Mesendoderm (in vitro differentiated cells): Measurements from ENCODE around the gene SNAPC2.

Source experiments
- DNase-seq: peaks from one replicate; pipeline ENCODE4 v3.0.0; 2013
- H2AK5ac ChIP-seq: 2 replicates; pipeline ENCODE4 v1.6.1; 2013; ENCODE audit warnings: low read length, inconsistent platforms
- H2BK120ac ChIP-seq: 2 replicates; pipeline ENCODE4 v1.6.1; 2013; ENCODE audit warnings: low read depth, mild to moderate bottlenecking, low read length, moderate library complexity, mixed read lengths
- H2BK15ac ChIP-seq: replicated peaks from 2 replicates; pipeline ENCODE4 v1.6.1; 2013; ENCODE audit warnings: low read depth, mild to moderate bottlenecking, moderate library complexity
- H2BK5ac ChIP-seq: 2 replicates; pipeline ENCODE4 v1.6.1; 2013; ENCODE audit warnings: low read length, inconsistent platforms
- H3K18ac ChIP-seq: 2 replicates; pipeline ENCODE4 v1.6.1; 2013; ENCODE audit warnings: mild to moderate bottlenecking, low read length, mixed read lengths
- H3K23ac ChIP-seq: one replicate; pipeline ENCODE4 v1.6.1; 2013; ENCODE audit warnings: low read length
- H3K27ac ChIP-seq: 2 replicates; pipeline ENCODE4 v1.5.1; 2013; ENCODE audit warnings: low read depth, mild to moderate bottlenecking, inconsistent platforms, low read length, moderate library complexity
- H3K27me3 ChIP-seq: 2 replicates; pipeline ENCODE4 v1.6.1; 2013; ENCODE audit warnings: low read length, control low read depth, mild to moderate bottlenecking, inconsistent platforms; ENCODE audit not compliant: insufficient read depth, poor library complexity
- H3K36me3 ChIP-seq: 2 replicates; pipeline ENCODE4 v1.6.1; 2013; ENCODE audit warnings: low read length, inconsistent platforms; ENCODE audit not compliant: control insufficient read depth, insufficient read depth
- H3K4ac ChIP-seq: one replicate; pipeline ENCODE4 v1.6.1; 2013; ENCODE audit warnings: low read depth, mild to moderate bottlenecking, low read length, moderate library complexity
- H3K4me1 ChIP-seq: 2 replicates; pipeline ENCODE4 v1.6.1; 2013; ENCODE audit warnings: low read depth, low read length, inconsistent platforms; ENCODE audit not compliant: control insufficient read depth
- H3K4me2 ChIP-seq: 2 replicates; pipeline ENCODE4 v1.6.1; 2013; ENCODE audit warnings: low read length
- H3K4me3 ChIP-seq: 2 replicates; pipeline ENCODE4 v1.5.1; 2013; ENCODE audit warnings: mild to moderate bottlenecking, low read length
- H3K56ac ChIP-seq: one replicate; pipeline ENCODE4 v1.6.1; 2013; ENCODE audit warnings: low read length
- H3K79me1 ChIP-seq: 2 replicates; pipeline ENCODE4 v1.6.1; 2013; ENCODE audit warnings: low read length, inconsistent platforms
- H3K79me2 ChIP-seq: 2 replicates; pipeline ENCODE4 v1.6.1; 2013; ENCODE audit warnings: mild to moderate bottlenecking, low read length; ENCODE audit not compliant: control insufficient read depth, insufficient read depth
- H3K9ac ChIP-seq: 2 replicates; pipeline ENCODE4 v1.6.1; 2013; ENCODE audit warnings: low read length, inconsistent platforms
- H4K5ac ChIP-seq: one replicate; pipeline ENCODE4 v1.6.1; 2013; ENCODE audit warnings: low read length
- H4K8ac ChIP-seq: one replicate; pipeline ENCODE4 v1.6.1; 2013; ENCODE audit warnings: low read depth, mild to moderate bottlenecking, control low read depth, low read length, moderate library complexity
- WGBS: extraction: QIAGEN DNeasy Blood & Tissue Kit; methylation state at CpG from one replicate; pipeline ENCODE4 v1.1.7; 2013; ENCODE audit warnings: low lambda C conversion rate, missing lambda C conversion rate; ENCODE audit not compliant: insufficient coverage; ENCODE audit errors: extremely low coverage; 5-methylcytosine and 5-hydroxymethylcytosine counted together

Gene SNAPC2

DNA sequence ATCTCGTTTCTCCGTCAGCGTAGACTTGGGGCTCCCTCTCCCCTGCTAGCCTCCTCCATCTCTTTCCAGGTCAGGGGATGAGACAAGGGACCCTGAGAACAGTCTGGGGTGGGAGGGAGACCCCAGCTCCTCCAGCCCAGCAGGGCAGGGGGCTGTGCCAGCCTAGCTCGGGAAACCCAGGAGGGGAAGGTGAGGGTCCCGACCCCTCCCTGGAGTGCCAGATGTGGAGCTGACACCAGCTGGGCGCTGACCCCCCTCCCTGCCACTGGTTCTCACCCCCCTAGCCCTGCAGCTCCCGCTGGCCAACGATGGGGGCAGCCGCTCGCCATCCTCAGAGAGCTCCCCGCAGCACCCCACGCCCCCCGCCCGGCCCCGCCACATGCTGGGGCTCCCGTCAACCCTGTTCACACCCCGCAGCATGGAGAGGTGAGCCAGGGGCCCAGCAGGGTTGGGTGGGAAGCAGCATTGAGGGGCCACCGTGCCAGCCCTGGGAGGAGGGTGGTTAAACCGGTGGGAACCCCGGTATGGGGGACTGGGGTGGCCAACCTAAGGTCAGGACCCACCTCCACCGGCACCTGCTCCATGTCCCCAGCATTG lies 10.6 kb upstream of the SNAPC2 start:
- DNase-seq, result no peak
- Histone ChIP-seq H3K4me3 (no peak overlapping the region), H3K23ac (no peak overlapping the region), H3K79me1 (peaks cover 12% of the 10 kb centered on the region), H3K4ac (no peak overlapping the region), H3K79me2 (peaks cover 7% of the 10 kb centered on the region), H3K27me3 (no peaks in the 10 kb centered on the region), H4K5ac (no peak overlapping the region), H3K36me3 (peaks cover 3% of the 10 kb centered on the region), H3K4me1 (peaks cover 2% of the 10 kb centered on the region), H2BK5ac (no peak overlapping the region), H3K56ac (no peak overlapping the region), H2BK120ac (no peak overlapping the region), H3K4me2 (no peak overlapping the region), H2BK15ac (no peak overlapping the region), H3K9ac (no peak overlapping the region), H3K27ac (no peak overlapping the region), H4K8ac (no peak overlapping the region), H3K18ac (no peak overlapping the region), H2AK5ac (no peak overlapping the region)
- WGBS, result no CpG with 5 or more reads among the region's 21 CpGs

DNA sequence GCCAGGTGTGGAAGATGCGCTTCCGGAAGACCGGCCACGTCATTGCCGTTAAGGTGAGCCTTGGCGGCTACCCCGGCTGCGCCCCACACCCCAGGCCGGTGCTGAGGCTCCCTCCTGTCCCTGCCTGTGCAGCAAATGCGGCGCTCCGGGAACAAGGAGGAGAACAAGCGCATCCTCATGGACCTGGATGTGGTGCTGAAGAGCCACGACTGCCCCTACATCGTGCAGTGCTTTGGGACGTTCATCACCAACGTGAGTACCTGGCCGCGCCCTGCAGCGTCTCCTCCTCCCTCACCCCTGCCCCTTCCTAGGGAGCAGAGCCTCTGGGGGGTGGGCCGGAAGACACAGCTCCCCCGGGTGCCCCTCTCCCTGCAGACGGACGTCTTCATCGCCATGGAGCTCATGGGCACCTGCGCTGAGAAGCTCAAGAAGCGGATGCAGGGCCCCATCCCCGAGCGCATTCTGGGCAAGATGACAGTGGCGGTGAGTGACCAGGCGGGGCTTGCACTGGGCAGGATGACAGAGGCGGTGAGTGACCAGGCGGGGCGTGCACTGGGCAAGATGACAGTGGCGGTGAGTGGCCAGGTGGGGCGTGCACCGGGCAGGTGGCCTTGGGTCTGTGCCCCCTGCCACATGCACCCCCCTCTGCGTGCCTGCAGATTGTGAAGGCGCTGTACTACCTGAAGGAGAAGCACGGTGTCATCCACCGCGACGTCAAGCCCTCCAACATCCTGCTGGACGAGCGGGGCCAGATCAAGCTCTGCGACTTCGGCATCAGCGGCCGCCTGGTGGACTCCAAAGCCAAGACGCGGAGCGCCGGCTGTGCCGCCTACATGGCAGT lies 9.6 kb upstream of the SNAPC2 start:
- Histone ChIP-seq H3K4me1 (no peaks in the 10 kb centered on the region), H2BK5ac (no peak overlapping the region), H3K4me2 (no peak overlapping the region), H3K56ac (no peak overlapping the region), H3K23ac (no peak overlapping the region), H2BK120ac (no peak overlapping the region), H3K9ac (no peak overlapping the region), H2BK15ac (no peak overlapping the region), H3K27ac (no peak overlapping the region), H3K4me3 (no peak overlapping the region), H2AK5ac (no peak overlapping the region), H4K8ac (no peak overlapping the region), H3K79me1 (peaks cover 5% of the 10 kb centered on the region), H3K4ac (no peak overlapping the region), H3K27me3 (peaks cover 2% of the 10 kb centered on the region), H3K36me3 (peaks cover 3% of the 10 kb centered on the region), H3K79me2 (no peaks in the 10 kb centered on the region), H4K5ac (no peak overlapping the region), H3K18ac (no peak overlapping the region)
- DNase-seq, result no peak
- no CpG with 5 or more reads among the region's 54 CpGs for WGBS

DNA sequence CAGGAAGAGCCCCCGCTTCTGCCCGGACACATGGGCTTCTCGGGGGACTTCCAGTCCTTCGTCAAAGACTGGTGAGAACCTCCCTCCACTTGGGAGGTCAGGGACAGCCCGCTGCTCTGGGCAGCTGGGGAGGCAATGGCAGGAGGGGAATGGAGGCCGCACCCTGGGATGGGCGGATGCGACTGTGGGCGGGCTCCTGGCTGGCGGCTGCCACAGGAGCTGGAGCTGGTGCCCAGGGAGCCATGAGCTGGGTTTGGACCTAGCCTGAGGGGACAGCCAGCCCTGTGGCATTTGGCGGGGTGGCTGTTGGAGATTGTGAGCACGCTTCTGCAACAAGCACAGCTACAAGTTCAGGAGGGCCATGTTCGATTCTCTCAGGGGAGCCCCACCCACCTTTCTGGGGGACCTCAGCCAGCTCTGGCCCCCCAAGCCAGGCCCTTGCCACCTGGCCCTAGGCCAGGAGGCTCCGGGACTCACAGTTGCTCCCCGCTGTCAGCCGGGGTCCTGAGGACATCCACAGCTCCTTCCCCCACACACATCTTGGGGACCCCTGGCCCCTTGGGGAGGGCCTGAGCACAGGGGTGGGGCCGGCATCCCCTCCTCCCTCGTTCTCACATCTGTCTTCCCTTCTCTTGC lies 8.5 kb upstream of the SNAPC2 start:
- Histone ChIP-seq H3K36me3 (peaks cover 3% of the 10 kb centered on the region), H3K18ac (no peak overlapping the region), H3K79me2 (no peaks in the 10 kb centered on the region), H3K9ac (no peak overlapping the region), H4K8ac (no peak overlapping the region), H2AK5ac (no peak overlapping the region), H3K56ac (no peak overlapping the region), H3K27ac (no peak overlapping the region), H2BK120ac (no peak overlapping the region), H3K27me3 (peaks cover 12% of the 10 kb centered on the region), H3K4ac (no peak overlapping the region), H3K4me3 (no peak overlapping the region), H4K5ac (no peak overlapping the region), H3K4me2 (no peak overlapping the region), H2BK15ac (no peak overlapping the region), H3K23ac (no peak overlapping the region), H3K4me1 (no peaks in the 10 kb centered on the region), H3K79me1 (peaks cover 4% of the 10 kb centered on the region), H2BK5ac (no peak overlapping the region)
- no CpG with 5 or more reads among the region's 18 CpGs for WGBS
- DNase-seq, result no peak

GRCh38 chr19:7912144-7912696 lies 7.9 kb upstream of the SNAPC2 start:
- no peaks in the 10 kb centered on the region for H3K4me1 ChIP-seq
- peaks cover 18% of the 10 kb centered on the region for H3K27me3 ChIP-seq
- H3K9ac ChIP-seq, result no peak overlapping the region
- no peak overlapping the region for H3K56ac ChIP-seq
- WGBS, result no CpG with 5 or more reads among the region's 31 CpGs
- no peak overlapping the region for H3K23ac ChIP-seq
- no peak overlapping the region for H2BK120ac ChIP-seq
- H3K36me3 ChIP-seq, result peaks cover 3% of the 10 kb centered on the region
- H3K4me3 ChIP-seq, result no peak overlapping the region
- H3K79me2 ChIP-seq, result no peaks in the 10 kb centered on the region
- H3K18ac ChIP-seq, result no peak overlapping the region
- peaks cover 4% of the 10 kb centered on the region for H3K79me1 ChIP-seq
- no peak overlapping the region for H3K27ac ChIP-seq
- no peak overlapping the region for H3K4me2 ChIP-seq
- DNase-seq, result no peak
- no peak overlapping the region for H4K5ac ChIP-seq
- H4K8ac ChIP-seq, result no peak overlapping the region
- H2BK5ac ChIP-seq, result no peak overlapping the region
- H2AK5ac ChIP-seq, result no peak overlapping the region
- H2BK15ac ChIP-seq, result no peak overlapping the region
- H3K4ac ChIP-seq, result no peak overlapping the region

- DNase-seq, result no peak
Observed at GRCh38 chr19:7912697-7913564, 7.2 kb upstream of the SNAPC2 start.

More at GRCh38 chr19:7912697-7913564, 7.2 kb upstream of the SNAPC2 start:
- Histone ChIP-seq H3K27ac (no peak overlapping the region), H3K56ac (no peak overlapping the region), H4K8ac (no peak overlapping the region), H3K36me3 (peaks cover 3% of the 10 kb centered on the region), H2BK120ac (no peak overlapping the region), H2AK5ac (no peak overlapping the region), H3K4me1 (no peaks in the 10 kb centered on the region), H4K5ac (no peak overlapping the region), H3K79me1 (no peaks in the 10 kb centered on the region), H3K18ac (no peak overlapping the region), H3K9ac (no peak overlapping the region), H3K4ac (no peak overlapping the region), H2BK5ac (no peak overlapping the region), H3K4me2 (no peak overlapping the region), H2BK15ac (no peak overlapping the region), H3K79me2 (no peaks in the 10 kb centered on the region), H3K23ac (no peak overlapping the region), H3K27me3 (peaks cover 19% of the 10 kb centered on the region), H3K4me3 (no peak overlapping the region)
- WGBS, result no CpG with 5 or more reads among the region's 39 CpGs
